PFSK-1 (cell line): ENCODE measurements around the gene EIF4A3.

Experiments used
- FOXP2 ChIP-seq: optimal IDR thresholded peaks from 2 replicates; pipeline ENCODE3; 2011; ENCODE audit warnings: borderline replicate concordance, control low read depth, inconsistent platforms; ENCODE audit not compliant: insufficient read depth; ENCODE audit errors: extremely low read length, extremely low read depth
- POLR2AphosphoS5 ChIP-seq: IDR thresholded peaks from 2 replicates; pipeline ENCODE4 v1.6.1; 2012; ENCODE audit warnings: low read depth, mild to moderate bottlenecking, control low read depth, low read length, moderate library complexity
- SIN3A ChIP-seq: IDR thresholded peaks from 2 replicates; pipeline ENCODE4 v1.6.1; 2012; ENCODE audit warnings: mild to moderate bottlenecking, low read length, moderate library complexity, borderline replicate concordance; ENCODE audit not compliant: insufficient read depth
- TAF1 ChIP-seq: IDR thresholded peaks from 2 replicates; pipeline ENCODE4 v1.6.1; 2012; ENCODE audit warnings: low read length, control low read depth, borderline replicate concordance; ENCODE audit not compliant: insufficient read depth
- TF ChIP-seq, protein P1 (sequence below), 2 experiments: IDR thresholded peaks; 2 replicates each; pipeline versions ENCODE4 v1.6.1 to v1.8.0; 2011 to 2012; ENCODE audit warnings: low read depth in 2 of 2, low read length in 2 of 2, control low read depth in 1 of 2, inconsistent platforms in 1 of 2, mild to moderate bottlenecking in 1 of 2, moderate library complexity in 1 of 2; ENCODE audit not compliant: insufficient read depth in 1 of 2

EIF4A3 gene

DNA sequence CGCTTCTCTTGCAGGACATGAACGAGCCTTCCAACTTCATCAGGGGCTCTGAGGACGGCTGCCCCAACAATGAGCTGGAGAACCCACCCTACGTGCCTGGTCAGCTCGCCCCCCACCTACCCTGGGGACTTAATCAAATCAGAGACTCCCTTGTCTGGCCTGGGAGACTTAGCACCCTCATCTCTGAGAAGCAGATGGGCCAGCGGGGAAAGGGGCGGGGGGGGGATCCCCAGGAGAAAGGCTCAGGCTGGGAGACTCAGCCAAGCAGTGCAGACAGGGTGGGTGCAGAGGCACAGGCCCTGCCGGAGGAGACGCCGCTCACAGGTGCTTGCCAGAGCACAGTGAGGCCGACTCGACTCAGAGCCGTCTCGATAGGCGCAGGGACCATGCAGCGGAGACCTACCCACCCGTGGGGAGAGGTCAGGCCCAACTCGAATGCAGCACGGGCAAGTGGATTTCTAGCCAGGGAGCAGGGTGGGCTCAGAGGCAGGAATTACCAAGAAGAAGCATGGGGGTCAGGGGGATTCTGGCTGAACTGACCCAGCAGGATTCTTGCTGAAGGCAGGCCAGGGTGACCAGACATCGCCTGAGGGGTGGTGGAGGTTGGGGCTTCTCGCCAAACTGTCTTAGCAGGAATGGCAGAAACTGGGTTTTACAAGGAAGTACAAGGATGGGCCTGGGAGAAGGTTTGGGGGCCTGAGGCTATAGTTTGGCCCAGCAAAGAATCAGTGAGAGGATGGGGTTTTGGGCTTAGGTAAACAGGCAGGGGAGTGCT lies 35.8 kb downstream of the EIF4A3 start:
- TF ChIP-seq POLR2AphosphoS5 (no peak), TAF1 (no peak), SIN3A (no peak), FOXP2 (no peak)
- TF ChIP-seq, protein P1, sequence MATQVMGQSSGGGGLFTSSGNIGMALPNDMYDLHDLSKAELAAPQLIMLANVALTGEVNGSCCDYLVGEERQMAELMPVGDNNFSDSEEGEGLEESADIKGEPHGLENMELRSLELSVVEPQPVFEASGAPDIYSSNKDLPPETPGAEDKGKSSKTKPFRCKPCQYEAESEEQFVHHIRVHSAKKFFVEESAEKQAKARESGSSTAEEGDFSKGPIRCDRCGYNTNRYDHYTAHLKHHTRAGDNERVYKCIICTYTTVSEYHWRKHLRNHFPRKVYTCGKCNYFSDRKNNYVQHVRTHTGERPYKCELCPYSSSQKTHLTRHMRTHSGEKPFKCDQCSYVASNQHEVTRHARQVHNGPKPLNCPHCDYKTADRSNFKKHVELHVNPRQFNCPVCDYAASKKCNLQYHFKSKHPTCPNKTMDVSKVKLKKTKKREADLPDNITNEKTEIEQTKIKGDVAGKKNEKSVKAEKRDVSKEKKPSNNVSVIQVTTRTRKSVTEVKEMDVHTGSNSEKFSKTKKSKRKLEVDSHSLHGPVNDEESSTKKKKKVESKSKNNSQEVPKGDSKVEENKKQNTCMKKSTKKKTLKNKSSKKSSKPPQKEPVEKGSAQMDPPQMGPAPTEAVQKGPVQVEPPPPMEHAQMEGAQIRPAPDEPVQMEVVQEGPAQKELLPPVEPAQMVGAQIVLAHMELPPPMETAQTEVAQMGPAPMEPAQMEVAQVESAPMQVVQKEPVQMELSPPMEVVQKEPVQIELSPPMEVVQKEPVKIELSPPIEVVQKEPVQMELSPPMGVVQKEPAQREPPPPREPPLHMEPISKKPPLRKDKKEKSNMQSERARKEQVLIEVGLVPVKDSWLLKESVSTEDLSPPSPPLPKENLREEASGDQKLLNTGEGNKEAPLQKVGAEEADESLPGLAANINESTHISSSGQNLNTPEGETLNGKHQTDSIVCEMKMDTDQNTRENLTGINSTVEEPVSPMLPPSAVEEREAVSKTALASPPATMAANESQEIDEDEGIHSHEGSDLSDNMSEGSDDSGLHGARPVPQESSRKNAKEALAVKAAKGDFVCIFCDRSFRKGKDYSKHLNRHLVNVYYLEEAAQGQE (IDR thresholded peaks at IDR 0.05; ENCODE audit: insufficient read depth in 1 of 2, low read depth in 2 of 2, low read length in 2 of 2) = no peak

DNA sequence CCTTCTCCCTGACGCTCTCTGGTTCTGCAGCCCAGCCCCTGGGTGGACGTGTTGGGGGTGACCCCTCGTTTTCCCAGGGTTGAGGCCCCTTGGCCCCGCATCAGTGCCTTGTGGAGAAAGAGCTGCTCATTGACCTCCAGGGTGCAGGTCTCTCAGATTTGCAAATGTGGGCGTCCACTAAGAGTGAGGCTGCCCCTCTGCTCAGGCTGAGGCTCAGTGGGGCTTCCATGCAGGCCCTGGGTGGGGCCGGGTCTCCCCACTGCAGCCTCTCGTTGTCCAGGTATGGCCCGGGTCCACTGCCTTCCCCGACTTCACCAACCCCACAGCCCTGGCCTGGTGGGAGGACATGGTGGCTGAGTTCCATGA lies 36.5 kb downstream of the EIF4A3 start:
- no peak for TF ChIP-seq POLR2AphosphoS5
- TF ChIP-seq, protein P1 (IDR thresholded peaks at IDR 0.05; ENCODE audit: insufficient read depth in 1 of 2, low read depth in 2 of 2, low read length in 2 of 2) = no peak
- TF ChIP-seq TAF1 = no peak
- no peak for TF ChIP-seq FOXP2
- TF ChIP-seq SIN3A = no peak

DNA sequence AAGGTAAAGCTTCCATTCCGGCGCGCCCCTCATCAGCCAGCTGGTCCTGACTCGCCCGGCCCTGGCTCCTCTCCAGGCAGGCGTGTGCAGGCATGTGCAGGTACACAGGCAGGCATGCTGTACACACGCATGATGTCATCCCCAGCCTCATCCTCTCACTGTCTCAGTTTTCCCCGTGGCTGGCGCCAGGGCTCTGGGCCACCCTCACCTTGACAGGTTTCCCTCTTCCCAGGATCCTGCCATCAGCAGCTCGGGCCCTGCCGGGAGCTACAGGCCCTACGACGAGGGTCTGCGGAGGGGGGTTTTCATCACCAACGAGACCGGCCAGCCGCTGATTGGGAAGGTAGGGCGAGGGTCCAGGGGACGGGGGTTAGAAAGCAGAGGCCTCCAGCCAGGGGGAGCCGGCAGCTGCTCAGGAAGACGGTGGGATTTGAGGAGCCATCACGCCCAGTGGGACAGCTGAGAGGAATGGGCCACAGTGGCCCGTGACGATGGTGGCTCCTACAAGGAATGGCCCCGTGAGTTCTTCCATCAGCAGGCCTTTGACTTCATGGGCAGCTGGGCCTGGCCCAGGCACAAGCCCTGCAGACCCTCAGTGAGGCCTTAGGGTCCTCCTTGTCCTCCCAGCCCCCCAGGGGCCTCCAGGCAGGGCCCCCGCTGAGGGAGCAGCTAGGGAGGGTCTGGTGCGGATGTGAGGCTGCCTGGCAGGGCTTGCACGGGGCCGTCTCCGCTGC lies 37.0 kb downstream of the EIF4A3 start:
- TF ChIP-seq FOXP2 (no peak), POLR2AphosphoS5 (no peak), SIN3A (no peak), TAF1 (no peak)
- TF ChIP-seq, protein P1 (IDR thresholded peaks at IDR 0.05; ENCODE audit: insufficient read depth in 1 of 2, low read depth in 2 of 2, low read length in 2 of 2) = no peak

DNA sequence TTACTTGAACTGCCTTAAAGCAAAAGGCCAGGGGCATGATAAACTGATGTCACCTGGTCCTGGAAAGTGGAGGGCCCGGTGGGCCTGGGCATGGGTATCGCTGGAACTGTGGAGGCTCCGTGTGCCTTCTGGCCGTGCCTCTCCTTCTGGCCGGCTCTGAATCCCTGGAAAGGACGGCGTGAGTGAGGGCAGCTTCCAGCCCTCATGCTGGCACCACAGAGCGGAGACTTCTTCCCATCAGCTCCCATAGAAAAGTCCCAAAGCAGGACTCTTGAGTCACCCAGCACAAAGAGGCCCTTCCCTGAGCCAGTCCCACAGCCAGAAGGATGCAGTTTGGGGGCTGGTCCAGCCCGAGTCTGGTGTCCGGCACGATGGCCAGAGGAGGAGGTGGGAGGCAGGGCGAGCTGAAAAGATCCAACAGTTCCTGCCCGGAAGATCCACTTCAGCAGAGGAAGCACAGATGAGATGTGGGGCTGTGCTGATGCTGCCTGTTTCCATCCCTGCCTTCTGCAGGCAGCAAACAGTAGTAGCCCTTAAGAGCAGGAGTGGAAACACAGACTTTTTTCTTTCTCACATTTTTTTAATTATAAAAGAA lies 37.8 kb downstream of the EIF4A3 start:
- no peak for TF ChIP-seq SIN3A
- no peak for TF ChIP-seq POLR2AphosphoS5
- TF ChIP-seq TAF1 = no peak
- TF ChIP-seq FOXP2 = no peak
- TF ChIP-seq, protein P1 (IDR thresholded peaks at IDR 0.05; ENCODE audit: insufficient read depth in 1 of 2, low read depth in 2 of 2, low read length in 2 of 2) = no peak
